Fibroblast of pulmonary artery (primary cell): ENCODE measurements around the gene MYO1B.
A peak's percentile ranks its signal among the peaks of the same experiment; 100 is the strongest.

Source experiments
- DNase-seq: peaks from one replicate; pipeline ENCODE4 v3.0.0-alpha.2; 2010; ENCODE audit warnings: low read depth
- H3K4me3 ChIP-seq: replicated peaks from 2 replicates; pipeline ENCODE4 v1.5.1; 2011; ENCODE audit warnings: low read depth, mild to moderate bottlenecking, control low read depth, low read length, moderate library complexity
- TF ChIP-seq, protein P1 (sequence below): IDR thresholded peaks from 2 replicates; pipeline ENCODE4 v1.5.1; 2011; ENCODE audit warnings: mild to moderate bottlenecking, control low read depth, low read length, inconsistent platforms; ENCODE audit errors: missing control alignments

The MYO1B gene

GRCh38 chr2:191289049-191289448, 43.8 kb downstream of the MYO1B start:
- no peak for DNase-seq
- TF ChIP-seq, protein P1, sequence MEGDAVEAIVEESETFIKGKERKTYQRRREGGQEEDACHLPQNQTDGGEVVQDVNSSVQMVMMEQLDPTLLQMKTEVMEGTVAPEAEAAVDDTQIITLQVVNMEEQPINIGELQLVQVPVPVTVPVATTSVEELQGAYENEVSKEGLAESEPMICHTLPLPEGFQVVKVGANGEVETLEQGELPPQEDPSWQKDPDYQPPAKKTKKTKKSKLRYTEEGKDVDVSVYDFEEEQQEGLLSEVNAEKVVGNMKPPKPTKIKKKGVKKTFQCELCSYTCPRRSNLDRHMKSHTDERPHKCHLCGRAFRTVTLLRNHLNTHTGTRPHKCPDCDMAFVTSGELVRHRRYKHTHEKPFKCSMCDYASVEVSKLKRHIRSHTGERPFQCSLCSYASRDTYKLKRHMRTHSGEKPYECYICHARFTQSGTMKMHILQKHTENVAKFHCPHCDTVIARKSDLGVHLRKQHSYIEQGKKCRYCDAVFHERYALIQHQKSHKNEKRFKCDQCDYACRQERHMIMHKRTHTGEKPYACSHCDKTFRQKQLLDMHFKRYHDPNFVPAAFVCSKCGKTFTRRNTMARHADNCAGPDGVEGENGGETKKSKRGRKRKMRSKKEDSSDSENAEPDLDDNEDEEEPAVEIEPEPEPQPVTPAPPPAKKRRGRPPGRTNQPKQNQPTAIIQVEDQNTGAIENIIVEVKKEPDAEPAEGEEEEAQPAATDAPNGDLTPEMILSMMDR, result no peak
- H3K4me3 ChIP-seq, result no peak overlapping the region

- no peak for DNase-seq
- no peak overlapping the region for H3K4me3 ChIP-seq
- TF ChIP-seq, protein P1, result no peak
Observed at GRCh38 chr2:191291471-191291870, 46.3 kb downstream of the MYO1B start.

DNA sequence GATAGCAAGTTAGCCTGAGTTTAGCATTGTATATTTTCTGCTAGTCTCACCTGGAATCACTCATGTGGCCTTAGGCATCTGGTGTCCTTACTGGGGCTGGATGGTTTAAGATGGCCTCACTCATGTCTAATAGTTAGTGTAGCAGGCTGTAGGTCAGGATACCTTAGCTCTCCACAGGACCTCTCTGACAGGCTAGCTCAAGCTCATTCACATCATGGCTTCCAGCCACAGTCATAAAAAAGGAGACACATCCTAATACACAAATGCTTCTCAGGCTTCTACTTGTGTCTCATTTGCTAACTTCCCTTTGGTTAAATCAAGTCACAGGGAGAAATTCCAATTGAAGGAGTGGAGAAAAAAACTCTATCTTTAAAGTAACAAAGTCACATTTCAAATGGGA, 47.7 kb downstream of the MYO1B start:
- TF ChIP-seq, protein P1, result no peak
- H3K4me3 ChIP-seq, result no peak overlapping the region
- no peak for DNase-seq

GRCh38 chr2:191295088-191295487, 49.9 kb downstream of the MYO1B start:
- TF ChIP-seq, protein P1, result no peak
- no peak for DNase-seq
- no peak overlapping the region for H3K4me3 ChIP-seq

DNA sequence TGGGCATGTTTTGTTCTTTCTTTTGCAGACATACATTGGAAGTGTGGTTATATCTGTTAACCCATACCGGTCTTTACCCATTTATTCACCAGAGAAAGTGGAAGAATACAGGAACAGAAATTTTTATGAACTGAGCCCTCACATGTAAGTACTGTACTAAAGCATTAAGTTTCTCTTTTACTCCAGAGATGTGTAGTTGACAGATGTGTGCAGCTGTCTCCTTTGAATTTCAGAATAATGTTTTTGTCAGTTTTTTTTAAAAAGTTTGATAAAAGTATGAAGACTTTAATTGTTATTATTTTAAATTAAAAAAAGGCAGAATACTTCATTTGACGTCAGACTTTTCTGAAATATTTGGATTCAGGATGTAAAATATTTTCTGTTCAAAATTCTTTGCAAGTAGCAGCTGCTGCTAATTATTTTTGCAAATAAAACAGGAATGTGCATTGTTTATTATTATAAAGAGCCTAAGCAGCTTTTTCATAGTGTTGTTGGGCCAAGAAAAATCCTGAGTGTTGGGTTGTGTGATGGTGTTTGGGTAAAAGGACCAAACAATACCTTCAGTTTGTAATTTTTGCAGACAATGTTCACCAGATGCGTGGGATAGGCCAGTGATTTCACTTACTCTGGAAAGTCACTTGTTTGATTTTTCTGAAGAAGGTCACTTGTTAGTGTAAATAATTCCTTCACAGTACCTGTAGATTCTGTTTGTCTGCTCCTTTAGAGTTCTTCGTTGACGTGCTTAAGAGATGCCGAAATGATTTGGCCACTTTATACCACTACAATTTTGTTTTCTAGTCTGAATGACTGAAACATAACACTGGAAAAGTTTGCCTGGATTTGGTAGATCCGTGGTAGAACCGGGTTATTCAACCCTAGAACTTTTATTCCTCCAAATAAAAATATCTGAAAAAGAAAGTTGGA, 51.1 kb downstream of the MYO1B start:
- DNase-seq, result no peak
- H3K4me3 ChIP-seq, result no peak overlapping the region
- TF ChIP-seq, protein P1, result no peak

DNA sequence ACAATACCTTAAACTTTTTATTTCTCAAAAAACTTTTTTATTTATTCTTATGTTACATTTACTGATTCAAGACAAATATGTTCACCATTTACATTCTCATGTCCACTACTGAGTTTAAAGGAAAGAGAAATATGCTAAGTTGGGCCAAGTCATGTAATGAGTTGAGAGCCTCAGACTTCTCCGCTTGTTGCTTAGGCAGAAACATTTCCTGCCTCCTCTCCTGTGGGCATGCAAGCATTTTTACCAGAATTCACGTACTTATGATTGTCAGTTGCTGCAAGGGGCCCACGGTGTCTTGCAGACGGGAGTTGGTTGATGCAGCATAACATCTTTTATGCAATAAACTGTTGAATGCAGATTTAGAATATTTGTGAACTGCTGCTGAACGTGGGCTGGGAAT, 51.8 kb downstream of the MYO1B start:
- TF ChIP-seq, protein P1, result no peak
- no peak for DNase-seq
- no peak overlapping the region for H3K4me3 ChIP-seq

DNA sequence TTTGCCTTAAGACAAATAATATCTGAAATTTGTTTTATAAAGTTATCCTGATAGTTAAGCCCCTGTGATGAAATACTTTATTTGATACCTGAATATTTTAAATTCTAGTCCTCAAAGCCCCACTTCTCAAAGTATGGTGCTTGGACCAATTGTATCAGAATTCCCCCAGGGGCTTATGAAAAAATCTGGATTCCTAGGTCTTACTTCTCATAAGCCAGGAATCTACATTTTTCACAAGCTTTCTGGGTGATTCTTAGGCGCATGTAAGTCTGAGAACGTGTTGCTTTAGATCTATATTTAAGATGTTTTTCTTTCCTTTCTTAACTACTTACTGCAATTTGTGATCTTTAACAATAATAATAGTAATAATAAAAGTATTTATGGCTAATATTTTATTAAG, 53.1 kb downstream of the MYO1B start:
- TF ChIP-seq, protein P1, result no peak
- peak; percentile 28 for DNase-seq
- no peak overlapping the region for H3K4me3 ChIP-seq
